ENCODE results near the gene DCANP1. TPM values are rescaled to one million over a fixed set of nuclear protein-coding genes. Genes with fewer than 3 reads are reported as not detected.

DCANP1 gene
- total and polyA plus RNA-seq, 2 donors (not counting 3 experiments of a cell fraction or from before 2014, with no cell fraction given) = not detected

- Histone ChIP-seq H3K9me1 (replicated peaks; ENCODE audit: control insufficient read depth, extremely low read depth, insufficient read depth, low read length) (no peaks in the 10 kb centered on the region), H3K27ac (ENCODE audit: insufficient read depth, low read depth, low read length) (no peak overlapping the region), H3K36me3 (ENCODE audit: control insufficient read depth in 2 of 2, extremely low read depth in 1 of 2, insufficient read depth in 2 of 2, low read length in 2 of 2) (no peaks in the 10 kb centered on the region), H2AFZ (ENCODE audit: low read depth, low read length) (no peak overlapping the region), H3K4me1 (ENCODE audit: control insufficient read depth, extremely low read depth, insufficient read depth, low read length) (no peaks in the 10 kb centered on the region), H3K4me2 (ENCODE audit: insufficient read depth, low read length) (no peak overlapping the region), H3K27me3 (ENCODE audit: control insufficient read depth in 2 of 2, insufficient read depth in 2 of 2, low read length in 2 of 2) (peaks cover 5 to 8% of the 10 kb centered on the region in 2 experiments), H3K9ac (replicated peaks; ENCODE audit: extremely low read depth, insufficient read depth, low read length) (no peak overlapping the region), H3K4me3 (replicated peaks in 1 of 3; ENCODE audit: insufficient read depth in 1 of 3, low read depth in 1 of 3, low read length in 3 of 3) (no peak overlapping the region), H4K20me1 (replicated peaks; ENCODE audit: control insufficient read depth, extremely low read depth, insufficient read depth, low read length) (no peaks in the 10 kb centered on the region), H3K79me2 (ENCODE audit: control insufficient read depth, insufficient read depth, low read length) (no peaks in the 10 kb centered on the region), H3K9me3 (replicated peaks; ENCODE audit: control insufficient read depth, insufficient read depth, low read length) (no peaks in the 10 kb centered on the region)
- ChIA-PET POLR2A (no interaction called here), CTCF (interaction anchor here (1.0 kb wide), 1 partner anchor 8 kb away, joined by 3 read pairs; no protein-coding TSS in a partner anchor)
- TF ChIP-seq GATA2 (IDR thresholded peaks at IDR 0.05; ENCODE audit: insufficient read depth, insufficient read length, low read depth, low read length) (no peak), MAX (IDR thresholded peaks at IDR 0.05; ENCODE audit: insufficient read depth, insufficient read length) (no peak), CTCF (IDR thresholded peaks at IDR 0.05; ENCODE audit: extremely low read depth in 1 of 2, insufficient read depth in 1 of 2, low read depth in 1 of 2, low read length in 2 of 2) (no peak), MYC (IDR thresholded peaks at IDR 0.05; ENCODE audit: low read depth, low read length) (no peak), EZH2 (IDR thresholded peaks at IDR 0.05; ENCODE audit: borderline replicate concordance, low read depth, low read length, severe bottlenecking) (no peak), POLR2AphosphoS5 (IDR thresholded peaks at IDR 0.05; ENCODE audit: insufficient read depth, low read depth, low read length) (no peak)
- intact Hi-C loops (cut with micrococcal nuclease) (no loop called here), dilution Hi-C loops (cut with MboI; ENCODE audit: extremely low pct_ligation_motif_present, low sequenced_read_pairs) (loop anchor here (25.0 kb wide), 1 partner anchor 112 kb away; no protein-coding TSS in a partner anchor)
- no peak for FAIRE-seq
- no TSS peak for BruUV-seq (replicated peaks)
- DNase-seq (ENCODE audit: low read depth, low spot score) = no peak
These were observed 3.2 kb upstream of the DCANP1 start for GRCh38 chr5:135450336-135450735.

Data from endothelial cell of umbilical vein (primary cell).